Measurements from ENCODE around the gene UCHL1. TPM values are rescaled to one million over a fixed set of nuclear protein-coding genes. Genes with fewer than 3 reads are reported as not detected.
A peak's percentile ranks its signal among the peaks of the same experiment; 100 is the strongest.

Gene UCHL1
- total RNA-seq, result 10 to 100 TPM in 3 of 4 donors, 1 to 10 TPM in 1; 9.8 to 43.0 (median 39.6) TPM

DNA sequence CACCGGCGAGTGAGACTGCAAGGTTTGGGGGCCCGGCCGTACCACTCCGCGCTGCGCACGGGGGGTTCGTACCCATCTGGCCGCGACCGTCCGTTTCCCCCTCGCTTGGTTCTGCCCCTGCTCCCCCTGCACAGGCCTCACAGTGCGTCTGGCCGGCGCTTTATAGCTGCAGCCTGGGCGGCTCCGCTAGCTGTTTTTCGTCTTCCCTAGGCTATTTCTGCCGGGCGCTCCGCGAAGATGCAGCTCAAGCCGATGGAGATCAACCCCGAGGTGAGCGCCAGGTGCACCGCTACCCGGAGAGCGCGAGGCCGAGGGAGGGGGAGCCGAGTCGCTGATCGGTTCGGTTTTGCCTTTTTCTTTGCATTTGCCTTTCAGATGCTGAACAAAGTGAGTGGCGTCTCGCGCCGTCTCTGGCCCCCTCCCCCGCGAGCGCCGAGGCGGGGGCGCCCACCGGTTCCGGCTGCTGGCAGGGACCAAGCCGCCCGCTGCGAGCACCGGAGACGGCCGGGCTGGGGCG is at the start of gene UCHL1:
TSS of gene UCHL1 (plus strand) at position 189 of the 517 bp plus-strand sequence. CDS start at position 238, 49 bp downstream.
- Histone ChIP-seq H3K36me3 (no peaks in the 10 kb centered on the region), H3K4me1 (peaks cover 0 to 19% (median 10%) of the 10 kb centered on the region in 3 donors), H3K4me3 (peak within 1 kb of the TSS; percentile 25 to 60), H3K27me3 (peaks cover 32% of the 10 kb centered on the region), H3K27ac (peak within 1 kb of the TSS in 1 of 4 donors; percentile 5), H3K9me3 (no peaks in the 10 kb centered on the region)
- ATAC-seq, result peak; percentile 31
- TF ChIP-seq EP300 (IDR thresholded peaks at IDR 0.05), result no peak
- TF ChIP-seq POLR2AphosphoS5 (IDR thresholded peaks at IDR 0.05), result no peak
- TF ChIP-seq, protein P1, sequence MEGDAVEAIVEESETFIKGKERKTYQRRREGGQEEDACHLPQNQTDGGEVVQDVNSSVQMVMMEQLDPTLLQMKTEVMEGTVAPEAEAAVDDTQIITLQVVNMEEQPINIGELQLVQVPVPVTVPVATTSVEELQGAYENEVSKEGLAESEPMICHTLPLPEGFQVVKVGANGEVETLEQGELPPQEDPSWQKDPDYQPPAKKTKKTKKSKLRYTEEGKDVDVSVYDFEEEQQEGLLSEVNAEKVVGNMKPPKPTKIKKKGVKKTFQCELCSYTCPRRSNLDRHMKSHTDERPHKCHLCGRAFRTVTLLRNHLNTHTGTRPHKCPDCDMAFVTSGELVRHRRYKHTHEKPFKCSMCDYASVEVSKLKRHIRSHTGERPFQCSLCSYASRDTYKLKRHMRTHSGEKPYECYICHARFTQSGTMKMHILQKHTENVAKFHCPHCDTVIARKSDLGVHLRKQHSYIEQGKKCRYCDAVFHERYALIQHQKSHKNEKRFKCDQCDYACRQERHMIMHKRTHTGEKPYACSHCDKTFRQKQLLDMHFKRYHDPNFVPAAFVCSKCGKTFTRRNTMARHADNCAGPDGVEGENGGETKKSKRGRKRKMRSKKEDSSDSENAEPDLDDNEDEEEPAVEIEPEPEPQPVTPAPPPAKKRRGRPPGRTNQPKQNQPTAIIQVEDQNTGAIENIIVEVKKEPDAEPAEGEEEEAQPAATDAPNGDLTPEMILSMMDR (IDR thresholded peaks at IDR 0.05), result no peak
- TF ChIP-seq POLR2A (IDR thresholded peaks at IDR 0.05), result no peak
- WGBS, 2 donors (ENCODE audit: low coverage in 1 of 2), result 0% methylated on average over 5 of the region's 55 CpGs; no CpG with 5 or more reads in 1 of the 2 donors

DNA sequence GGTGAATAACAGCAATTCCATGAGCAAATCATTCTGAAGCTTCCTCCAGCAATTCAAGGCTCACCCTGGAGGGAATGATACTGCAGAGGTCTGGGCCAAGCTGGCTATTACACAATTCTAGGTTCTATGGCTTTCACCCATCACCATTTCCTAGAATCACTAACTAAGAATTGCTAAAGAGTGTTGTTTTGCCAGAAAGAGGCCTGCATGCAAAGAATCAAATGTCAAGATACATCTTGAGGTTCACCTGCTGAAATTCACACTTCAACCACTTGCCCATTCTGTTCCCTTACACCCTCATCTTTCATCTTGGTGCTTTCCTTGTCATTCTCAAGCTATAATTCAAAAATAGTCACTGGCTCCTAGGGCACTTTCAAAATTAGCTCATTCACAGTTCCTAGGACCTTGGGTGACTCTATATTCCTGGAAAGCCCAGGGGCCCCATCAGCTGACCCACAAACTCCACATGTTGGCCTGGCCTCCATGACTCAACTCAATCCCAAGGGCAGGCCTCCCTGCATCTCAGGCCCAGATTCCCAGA is 49.4 kb upstream of the UCHL1 start:
- ATAC-seq, result peak; percentile 75
- no peak overlapping the region for H3K27ac ChIP-seq
- no peaks in the 10 kb centered on the region for H3K27me3 ChIP-seq
- H3K36me3 ChIP-seq, result no peaks in the 10 kb centered on the region
- no peak overlapping the region for H3K4me3 ChIP-seq
- TF ChIP-seq, protein P1 (IDR thresholded peaks at IDR 0.05), result no peak
- no peak for TF ChIP-seq POLR2AphosphoS5 (IDR thresholded peaks at IDR 0.05)
- TF ChIP-seq EP300 (IDR thresholded peaks at IDR 0.05), result no peak
- TF ChIP-seq POLR2A (IDR thresholded peaks at IDR 0.05), result no peak
- H3K9me3 ChIP-seq, result no peaks in the 10 kb centered on the region
- H3K4me1 ChIP-seq, result peaks cover 2 to 90% (median 4%) of the 10 kb centered on the region in 3 donors

DNA sequence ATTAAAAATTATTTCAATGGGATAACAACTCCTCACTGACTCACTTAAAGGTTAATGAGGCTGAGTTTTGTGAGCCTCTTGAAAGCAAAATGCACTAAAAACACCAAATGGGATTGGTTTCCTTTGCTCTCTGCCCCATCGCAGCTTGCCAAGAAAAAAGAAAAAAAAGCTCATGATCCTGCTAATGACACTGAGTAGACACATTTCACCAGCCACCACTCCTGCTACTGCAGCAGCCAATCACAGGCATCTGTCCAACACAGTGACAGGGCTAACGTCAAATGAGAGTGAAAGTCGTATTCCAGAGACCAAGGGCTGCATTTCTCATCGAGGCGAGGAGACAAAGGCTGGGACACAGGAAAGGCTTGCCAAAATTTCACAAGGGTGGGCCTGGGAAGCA is 47.5 kb upstream of the UCHL1 start:
- 53 to 61% methylated on average over 3 to 5 of the region's 5 CpGs for WGBS, 2 donors (ENCODE audit: low coverage in 1 of 2)
- no peak for ATAC-seq
- Histone ChIP-seq H3K4me3 (no peak overlapping the region), H3K9me3 (no peaks in the 10 kb centered on the region), H3K27ac (no peak overlapping the region), H3K27me3 (no peaks in the 10 kb centered on the region), H3K4me1 (peaks cover 2 to 81% (median 4%) of the 10 kb centered on the region in 3 donors), H3K36me3 (no peaks in the 10 kb centered on the region)
- TF ChIP-seq POLR2A (IDR thresholded peaks at IDR 0.05) (no peak), POLR2AphosphoS5 (IDR thresholded peaks at IDR 0.05) (no peak), EP300 (IDR thresholded peaks at IDR 0.05) (no peak)
- TF ChIP-seq, protein P1 (IDR thresholded peaks at IDR 0.05), result no peak

DNA sequence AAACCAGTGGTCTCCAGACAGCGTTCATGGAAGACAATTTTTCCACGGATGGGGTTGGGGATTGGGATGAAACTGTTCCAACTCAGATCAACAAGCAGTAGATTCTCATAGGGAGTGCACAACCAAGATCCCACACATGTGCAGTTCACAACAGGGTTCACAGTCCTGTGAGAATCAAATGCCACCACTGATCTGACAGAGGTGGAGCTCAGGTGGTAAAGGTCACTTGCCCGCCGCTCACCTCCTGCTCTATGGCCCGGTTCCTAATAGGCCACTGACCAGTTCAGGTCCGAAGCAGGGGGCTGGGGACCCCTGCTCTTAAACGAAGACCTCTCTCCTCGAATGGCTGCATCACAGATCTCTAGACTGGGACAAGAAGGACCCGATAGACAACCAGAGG is 46.8 kb upstream of the UCHL1 start:
- peaks cover 1 to 78% (median 2%) of the 10 kb centered on the region in 3 donors for H3K4me1 ChIP-seq
- no peak for ATAC-seq
- 88 to 100% methylated on average over 1 to 2 of the region's 9 CpGs for WGBS, 2 donors (ENCODE audit: low coverage in 1 of 2)
- TF ChIP-seq POLR2A (IDR thresholded peaks at IDR 0.05), result no peak
- no peak for TF ChIP-seq EP300 (IDR thresholded peaks at IDR 0.05)
- TF ChIP-seq POLR2AphosphoS5 (IDR thresholded peaks at IDR 0.05), result no peak
- TF ChIP-seq, protein P1 (IDR thresholded peaks at IDR 0.05), result no peak
- no peaks in the 10 kb centered on the region for H3K36me3 ChIP-seq
- no peak overlapping the region for H3K27ac ChIP-seq
- no peaks in the 10 kb centered on the region for H3K27me3 ChIP-seq
- H3K9me3 ChIP-seq, result no peaks in the 10 kb centered on the region
- H3K4me3 ChIP-seq, result no peak overlapping the region
